Neutrophil (primary cell): ENCODE measurements around the gene CDKAL1.

Experiments used
- H3K27ac ChIP-seq: fragments of 200-600 bp; sonication (generic); 2 replicates; pipeline ENCODE4 v1.5.1; 2016; ENCODE audit warnings: mild to moderate bottlenecking, moderate library complexity
- H3K27me3 ChIP-seq: fragments of 200-600 bp; sonication (generic); 2 replicates; pipeline ENCODE4 v1.6.0; 2016; ENCODE audit warnings: mild to moderate bottlenecking
- H3K36me3 ChIP-seq: fragments of 200-600 bp; sonication (generic); 2 replicates; pipeline ENCODE4 v1.5.1; 2017
- H3K4me1 ChIP-seq, 2 experiments: fragments of 200-600 bp in 1 of 2; sonication (generic) in 1 of 2; 1 replicate in 1 of 2; 2 replicates in 1 of 2; pipeline versions ENCODE4 v1.5.1 to v1.6.1; 2013 to 2016; ENCODE audit warnings: low read depth in 1 of 2, low read length in 1 of 2, mild to moderate bottlenecking in 1 of 2, moderate library complexity in 1 of 2; ENCODE audit not compliant: control insufficient read depth in 1 of 2, insufficient read depth in 1 of 2
- H3K4me3 ChIP-seq, 2 experiments: fragments of 200-600 bp in 1 of 2; sonication (generic) in 1 of 2; 1 replicate in 1 of 2; 2 replicates in 1 of 2; pipeline ENCODE4 v1.5.1; 2013 to 2016; ENCODE audit warnings: low read depth in 1 of 2, low read length in 1 of 2, mild to moderate bottlenecking in 1 of 2, moderate library complexity in 1 of 2
- H3K9me3 ChIP-seq: fragments of 200-600 bp; sonication (generic); 2 replicates; pipeline ENCODE4 v1.5.1; 2016
- CTCF ChIP-seq: fragments of 200-600 bp; sonication (generic); IDR thresholded peaks from 2 replicates; pipeline ENCODE4 v1.5.1; 2016; ENCODE audit warnings: antibody characterized with exemption

The CDKAL1 gene

GRCh38 chr6:21204951-21205350 is 670.7 kb downstream of the CDKAL1 start:
- Histone ChIP-seq H3K27ac (no peak overlapping the region), H3K27me3 (no peaks in the 10 kb centered on the region), H3K4me3 (no peak overlapping the region), H3K4me1 (no peaks in the 10 kb centered on the region), H3K9me3 (no peaks in the 10 kb centered on the region), H3K36me3 (no peaks in the 10 kb centered on the region)
- no peak for TF ChIP-seq CTCF

GRCh38 chr6:21208081-21208795 is 674.0 kb downstream of the CDKAL1 start:
- no peak for TF ChIP-seq CTCF
- Histone ChIP-seq H3K4me1 (no peaks in the 10 kb centered on the region), H3K36me3 (no peaks in the 10 kb centered on the region), H3K27ac (no peak overlapping the region), H3K4me3 (no peak overlapping the region), H3K9me3 (no peaks in the 10 kb centered on the region), H3K27me3 (no peaks in the 10 kb centered on the region)

GRCh38 chr6:21208796-21209186 is 674.5 kb downstream of the CDKAL1 start:
- no peaks in the 10 kb centered on the region for H3K4me1 ChIP-seq

GRCh38 chr6:21213492-21213891 is 679.2 kb downstream of the CDKAL1 start:
- Histone ChIP-seq H3K9me3 (no peaks in the 10 kb centered on the region), H3K4me1 (no peaks in the 10 kb centered on the region), H3K27me3 (no peaks in the 10 kb centered on the region), H3K36me3 (no peaks in the 10 kb centered on the region), H3K27ac (no peak overlapping the region), H3K4me3 (no peak overlapping the region)
- TF ChIP-seq CTCF = no peak

More at GRCh38 chr6:21208796-21209186, 674.5 kb downstream of the CDKAL1 start:
- Histone ChIP-seq H3K4me3 (no peak overlapping the region), H3K9me3 (no peaks in the 10 kb centered on the region), H3K27me3 (no peaks in the 10 kb centered on the region), H3K27ac (no peak overlapping the region), H3K36me3 (no peaks in the 10 kb centered on the region)
- TF ChIP-seq CTCF = no peak

- no peak for TF ChIP-seq CTCF
- no peaks in the 10 kb centered on the region for H3K9me3 ChIP-seq
- H3K27me3 ChIP-seq = no peaks in the 10 kb centered on the region
- H3K36me3 ChIP-seq = no peaks in the 10 kb centered on the region
- H3K27ac ChIP-seq = no peak overlapping the region
- H3K4me3 ChIP-seq = no peak overlapping the region
- no peaks in the 10 kb centered on the region for H3K4me1 ChIP-seq
These were observed 680.6 kb downstream of the CDKAL1 start for GRCh38 chr6:21214738-21215448.
